Neural progenitor cell (in vitro differentiated cells): ENCODE measurements around the gene CITED4. TPM values are rescaled to one million over a fixed set of nuclear protein-coding genes. Genes with fewer than 3 reads are reported as not detected.

Experiments used
- DNase-seq: peaks from one replicate; pipeline ENCODE4 v3.0.0-alpha.2; 2016; ENCODE audit warnings: low spot score
- H2AFZ ChIP-seq: fragments of 200-600 bp; sonication (generic); replicated peaks from 2 replicates; pipeline ENCODE4 v1.6.1; 2016; ENCODE audit warnings: antibody characterized with exemption
- H3F3A ChIP-seq: fragments of 200-600 bp; sonication (generic); 2 replicates; pipeline ENCODE4 v1.6.1; 2016; ENCODE audit warnings: antibody characterized with exemption, low read depth
- H3K27ac ChIP-seq: fragments of 200-600 bp; sonication (generic); 2 replicates; pipeline ENCODE4 v1.5.1; 2016; ENCODE audit warnings: mild to moderate bottlenecking
- H3K27me3 ChIP-seq: fragments of 200-600 bp; sonication (generic); 2 replicates; pipeline ENCODE4 v1.6.1; 2016; ENCODE audit warnings: mild to moderate bottlenecking, moderate library complexity
- H3K36me3 ChIP-seq: fragments of 200-600 bp; sonication (generic); 2 replicates; pipeline ENCODE4 v1.5.1; 2016
- H3K4me1 ChIP-seq: fragments of 200-600 bp; sonication (generic); 2 replicates; pipeline ENCODE4 v1.6.1; 2016; ENCODE audit warnings: mixed run types
- H3K4me2 ChIP-seq: fragments of 200-600 bp; sonication (generic); 2 replicates; pipeline ENCODE4 v1.6.1; 2016
- H3K4me3 ChIP-seq: fragments of 200-600 bp; sonication (generic); 2 replicates; pipeline ENCODE4 v1.5.1; 2016
- H3K79me2 ChIP-seq: fragments of 200-600 bp; sonication (generic); 2 replicates; pipeline ENCODE4 v1.6.1; 2016; ENCODE audit warnings: low read depth
- H3K9ac ChIP-seq: fragments of 200-600 bp; sonication (generic); 2 replicates; pipeline ENCODE4 v1.6.1; 2016
- H3K9me3 ChIP-seq: fragments of 200-600 bp; sonication (generic); 2 replicates; pipeline ENCODE4 v1.5.1; 2016; ENCODE audit warnings: low read depth
- H4K20me1 ChIP-seq: fragments of 200-600 bp; sonication (generic); 2 replicates; pipeline ENCODE4 v1.6.1; 2016; ENCODE audit warnings: low read depth
- H3K27ac Mint-ChIP-seq: 3 replicates; pipeline ENCODE4 v1.8.0; 2021; ENCODE audit warnings: mixed read lengths
- H3K27me3 Mint-ChIP-seq: 2 replicates; pipeline ENCODE4 v1.8.0; 2022; ENCODE audit warnings: low read depth, mild to moderate bottlenecking, inconsistent platforms, moderate library complexity, mixed read lengths; ENCODE audit not compliant: insufficient read depth
- H3K36me3 Mint-ChIP-seq: 3 replicates; pipeline ENCODE4 v1.8.0; 2021; ENCODE audit warnings: mixed read lengths
- H3K4me1 Mint-ChIP-seq: 3 replicates; pipeline ENCODE4 v1.8.0; 2021; ENCODE audit warnings: mixed read lengths
- H3K4me3 Mint-ChIP-seq: 3 replicates; pipeline ENCODE4 v1.8.0; 2021; ENCODE audit warnings: mild to moderate bottlenecking, moderate library complexity, mixed read lengths
- H3K9me3 Mint-ChIP-seq: 3 replicates; pipeline ENCODE4 v1.8.0; 2020; ENCODE audit warnings: mixed read lengths
- CTCF ChIP-seq: fragments of 200-600 bp; sonication (generic); IDR thresholded peaks from 2 replicates; pipeline ENCODE4 v1.5.1; 2017; ENCODE audit warnings: antibody characterized with exemption, mild to moderate bottlenecking
- EZH2 ChIP-seq: fragments of 200-600 bp; sonication (generic); IDR thresholded peaks from 2 replicates; pipeline ENCODE4 v1.6.1; 2017; ENCODE audit warnings: antibody characterized with exemption, mild to moderate bottlenecking, moderate library complexity
- EZH2phosphoT487 ChIP-seq: fragments of 200-600 bp; sonication (generic); IDR thresholded peaks from 2 replicates; pipeline ENCODE4 v1.6.1; 2017; ENCODE audit warnings: antibody characterized with exemption
- total RNA-seq: library from RNA; depleted of rRNA; stranded (reverse); fragments of >200 nt; gene quantifications from 2 replicates; pipeline ENCODE4 v1.2.3, GENCODE V29; 2015; ENCODE audit warnings: low replicate concordance

CITED4 gene
- total RNA-seq, 1 donor from 2014 or later, result 0.77 TPM

- no peaks in the 10 kb centered on the region for H3K36me3 Mint-ChIP-seq
- Histone ChIP-seq H3K4me3 (no peak overlapping the region), H3K79me2 (no peaks in the 10 kb centered on the region), H4K20me1 (no peaks in the 10 kb centered on the region), H3K27ac (no peak overlapping the region), H3F3A (no peaks in the 10 kb centered on the region), H3K4me2 (no peak overlapping the region), H2AFZ (peak overlapping the region; percentile 68), H3K27me3 (peaks cover 20% of the 10 kb centered on the region), H3K9me3 (no peaks in the 10 kb centered on the region), H3K4me1 (no peaks in the 10 kb centered on the region), H3K36me3 (no peaks in the 10 kb centered on the region), H3K9ac (no peak overlapping the region)
- no peak overlapping the region for H3K27ac Mint-ChIP-seq
- no peaks in the 10 kb centered on the region for H3K4me1 Mint-ChIP-seq
- H3K27me3 Mint-ChIP-seq, result peaks cover 13% of the 10 kb centered on the region
- no peak for DNase-seq
- no peak overlapping the region for H3K4me3 Mint-ChIP-seq
- peaks cover 2% of the 10 kb centered on the region for H3K9me3 Mint-ChIP-seq
- no peak for TF ChIP-seq CTCF
- TF ChIP-seq EZH2phosphoT487, result no peak
- TF ChIP-seq EZH2, result no peak
Measured at GRCh38 chr1:40887012-40887378, 24.8 kb upstream of the CITED4 start.

GRCh38 chr1:40886318-40887011 lies 24.3 kb upstream of the CITED4 start:
- Histone ChIP-seq H3K79me2 (no peaks in the 10 kb centered on the region), H2AFZ (peak overlapping the region; percentile 68), H4K20me1 (no peaks in the 10 kb centered on the region), H3K4me2 (no peak overlapping the region), H3F3A (no peaks in the 10 kb centered on the region), H3K4me1 (no peaks in the 10 kb centered on the region), H3K4me3 (no peak overlapping the region), H3K36me3 (no peaks in the 10 kb centered on the region), H3K9me3 (no peaks in the 10 kb centered on the region), H3K27ac (no peak overlapping the region), H3K9ac (no peak overlapping the region), H3K27me3 (peaks cover 20% of the 10 kb centered on the region)
- no peak for DNase-seq
- H3K4me1 Mint-ChIP-seq, result no peaks in the 10 kb centered on the region
- peaks cover 2% of the 10 kb centered on the region for H3K9me3 Mint-ChIP-seq
- H3K27ac Mint-ChIP-seq, result no peak overlapping the region
- no peak overlapping the region for H3K4me3 Mint-ChIP-seq
- TF ChIP-seq EZH2 (no peak), EZH2phosphoT487 (no peak), CTCF (no peak)
- no peaks in the 10 kb centered on the region for H3K36me3 Mint-ChIP-seq
- peaks cover 13% of the 10 kb centered on the region for H3K27me3 Mint-ChIP-seq

- Mint-ChIP-seq H3K27me3 (peaks cover 7% of the 10 kb centered on the region), H3K4me1 (peaks cover 5% of the 10 kb centered on the region), H3K27ac (no peak overlapping the region), H3K4me3 (no peak overlapping the region), H3K36me3 (no peaks in the 10 kb centered on the region), H3K9me3 (no peaks in the 10 kb centered on the region)
- H3K4me2 ChIP-seq, result peak overlapping the region; percentile 42
- H3K9me3 ChIP-seq, result no peaks in the 10 kb centered on the region
- H4K20me1 ChIP-seq, result no peaks in the 10 kb centered on the region
- no peak overlapping the region for H3K27ac ChIP-seq
- DNase-seq, result no peak
- no peak overlapping the region for H3K9ac ChIP-seq
- peaks cover 20% of the 10 kb centered on the region for H3K27me3 ChIP-seq
- H3K4me3 ChIP-seq, result peak overlapping the region; percentile 24
- H3F3A ChIP-seq, result no peaks in the 10 kb centered on the region
- H3K4me1 ChIP-seq, result peaks cover 11% of the 10 kb centered on the region
- TF ChIP-seq EZH2, result no peak
- TF ChIP-seq EZH2phosphoT487, result peak; percentile 40
- H2AFZ ChIP-seq, result no peak overlapping the region
- H3K79me2 ChIP-seq, result no peaks in the 10 kb centered on the region
- no peaks in the 10 kb centered on the region for H3K36me3 ChIP-seq
Measured at GRCh38 chr1:40884055-40884795, 22.1 kb upstream of the CITED4 start.
